Measurements from ENCODE around the gene BCL2L1.

The BCL2L1 gene

GRCh38 chr20:31738729-31739549 lies 16.3 kb upstream of the BCL2L1 start, which contains the start of gene TPX2:
Gene TPX2 (plus strand): TSS chr20:31739290. CDS start chr20:31757477, 18,187 bp downstream.
- peak; percentile 85 for DNase-seq (ENCODE audit: low read depth)

GRCh38 chr20:31731321-31731717 lies 8.7 kb upstream of the BCL2L1 start:
- DNase-seq (ENCODE audit: low read depth) = no peak
- H3K4me3 ChIP-seq (ENCODE audit: low read depth, low read length) = no peak overlapping the region

More at GRCh38 chr20:31738729-31739549, 16.3 kb upstream of the BCL2L1 start, which contains the start of gene TPX2:
- H3K4me3 ChIP-seq (ENCODE audit: low read depth, low read length) = peak within 1 kb of the TSS; percentile 88

- peak; percentile 93 for DNase-seq (ENCODE audit: low read depth)
- H3K4me3 ChIP-seq (ENCODE audit: low read depth, low read length) = peak overlapping the region; percentile 80
Measured at GRCh38 chr20:31723319-31724078, 831 bp upstream of the BCL2L1 start.

- no peak for DNase-seq (ENCODE audit: low read depth)
- H3K4me3 ChIP-seq (ENCODE audit: low read depth, low read length) = peak overlapping the region; percentile 80
Measured at GRCh38 chr20:31723069-31723318, 326 bp upstream of the BCL2L1 start.

- no peak for DNase-seq (ENCODE audit: low read depth)
- peak overlapping the region; percentile 80 for H3K4me3 ChIP-seq (ENCODE audit: low read depth, low read length)
Measured at GRCh38 chr20:31721408-31722256, 1.0 kb downstream of the BCL2L1 start.

GRCh38 chr20:31720486-31721407 lies 1.9 kb downstream of the BCL2L1 start:
- no peak for DNase-seq (ENCODE audit: low read depth)
- peak overlapping the region; percentile 80 for H3K4me3 ChIP-seq (ENCODE audit: low read depth, low read length)

GRCh38 chr20:31719644-31720485 lies 2.8 kb downstream of the BCL2L1 start:
- peak overlapping the region; percentile 80 for H3K4me3 ChIP-seq (ENCODE audit: low read depth, low read length)
- DNase-seq (ENCODE audit: low read depth) = no peak

GRCh38 chr20:31718952-31719643 lies 3.6 kb downstream of the BCL2L1 start:
- H3K4me3 ChIP-seq (ENCODE audit: low read depth, low read length) = peak overlapping the region; percentile 80
- DNase-seq (ENCODE audit: low read depth) = no peak

- DNase-seq (ENCODE audit: low read depth) = no peak
- H3K4me3 ChIP-seq (ENCODE audit: low read depth, low read length) = no peak overlapping the region
Measured at GRCh38 chr20:31717478-31718201, 5.0 kb downstream of the BCL2L1 start.

GRCh38 chr20:31716818-31717477 lies 5.7 kb downstream of the BCL2L1 start:
- no peak overlapping the region for H3K4me3 ChIP-seq (ENCODE audit: low read depth, low read length)

GRCh38 chr20:31716351-31716750 lies 6.3 kb downstream of the BCL2L1 start:
- no peak overlapping the region for H3K4me3 ChIP-seq (ENCODE audit: low read depth, low read length)
- no peak for DNase-seq (ENCODE audit: low read depth)

More at GRCh38 chr20:31716818-31717477, 5.7 kb downstream of the BCL2L1 start:
- DNase-seq (ENCODE audit: low read depth) = no peak

GRCh38 chr20:31715766-31716165 lies 6.9 kb downstream of the BCL2L1 start:
- DNase-seq (ENCODE audit: low read depth) = no peak
- H3K4me3 ChIP-seq (ENCODE audit: low read depth, low read length) = no peak overlapping the region

GRCh38 chr20:31713312-31714273 lies 9.1 kb downstream of the BCL2L1 start:
- peak overlapping the region; percentile 27 for H3K4me3 ChIP-seq (ENCODE audit: low read depth, low read length)
- DNase-seq (ENCODE audit: low read depth) = peak; percentile 73

- peak; percentile 84 for DNase-seq (ENCODE audit: low read depth)
- H3K4me3 ChIP-seq (ENCODE audit: low read depth, low read length) = peak overlapping the region; percentile 27
Measured at GRCh38 chr20:31712564-31713311, 9.9 kb downstream of the BCL2L1 start.
